GM15510 (cell line): ENCODE results near the gene GPD2.

ENCODE experiments used
- POLR2A ChIP-seq: IDR thresholded peaks from 3 replicates; pipeline ENCODE4 v1.6.1; 2011; ENCODE audit warnings: borderline replicate concordance; ENCODE audit not compliant: insufficient read length; ENCODE audit errors: extremely low read depth

Gene GPD2

DNA sequence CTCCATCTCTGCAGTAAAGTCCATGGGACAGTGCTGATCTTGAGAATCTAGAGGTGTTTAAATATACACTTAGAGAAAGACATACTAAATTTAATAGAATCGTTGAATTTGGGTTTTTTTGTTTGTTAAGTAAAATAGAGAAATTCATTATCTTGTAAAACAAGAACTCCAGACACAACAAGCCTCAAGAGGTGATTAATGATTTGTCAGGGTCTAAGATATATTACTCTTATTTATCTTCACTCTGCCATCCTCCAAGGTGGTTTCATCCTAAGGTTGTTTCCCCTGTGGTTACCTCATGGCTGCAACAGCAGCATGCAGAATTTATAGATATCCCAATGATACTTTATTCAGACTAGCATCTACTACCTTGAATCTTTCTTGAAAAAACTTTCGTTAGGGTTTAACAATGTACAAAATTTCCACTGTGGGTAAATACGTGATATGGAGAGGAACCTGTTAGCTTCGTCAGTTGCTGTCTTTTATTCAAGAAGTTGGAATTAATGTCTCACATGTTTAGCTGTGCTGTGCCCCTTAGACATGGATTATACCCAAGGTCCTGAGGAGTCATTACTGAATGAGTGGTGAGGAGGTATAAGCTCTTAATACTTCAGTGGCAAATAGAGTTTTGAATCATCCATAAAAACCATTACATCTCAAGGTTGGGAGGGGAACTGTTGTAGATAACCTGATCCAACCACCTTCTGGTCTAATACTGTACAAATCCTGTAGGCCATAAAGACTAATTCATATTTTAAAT lies 128.0 kb downstream of the GPD2 start:
- no peak for TF ChIP-seq POLR2A

- no peak for TF ChIP-seq POLR2A
These were observed 129.0 kb downstream of the GPD2 start for GRCh38 chr2:156565066-156565710.

DNA sequence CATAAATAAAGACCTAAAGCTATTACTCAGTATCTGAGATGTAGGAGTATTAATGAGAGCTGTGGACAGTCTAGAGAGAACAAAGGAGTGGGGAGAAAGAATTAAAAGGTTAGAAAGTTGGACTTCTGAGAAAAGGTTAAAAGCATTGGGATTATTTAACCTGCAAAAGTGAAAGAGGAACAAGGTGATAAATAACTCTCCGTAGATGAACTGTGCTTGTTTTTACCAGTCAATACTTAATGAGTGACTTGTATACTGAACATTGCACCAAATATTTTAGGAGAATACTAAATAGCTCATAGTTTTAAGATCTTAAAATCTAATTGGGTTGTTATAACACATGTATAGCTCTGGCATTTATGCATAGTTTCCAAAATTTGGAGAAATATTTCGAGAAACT lies 137.5 kb downstream of the GPD2 start:
- TF ChIP-seq POLR2A = no peak

DNA sequence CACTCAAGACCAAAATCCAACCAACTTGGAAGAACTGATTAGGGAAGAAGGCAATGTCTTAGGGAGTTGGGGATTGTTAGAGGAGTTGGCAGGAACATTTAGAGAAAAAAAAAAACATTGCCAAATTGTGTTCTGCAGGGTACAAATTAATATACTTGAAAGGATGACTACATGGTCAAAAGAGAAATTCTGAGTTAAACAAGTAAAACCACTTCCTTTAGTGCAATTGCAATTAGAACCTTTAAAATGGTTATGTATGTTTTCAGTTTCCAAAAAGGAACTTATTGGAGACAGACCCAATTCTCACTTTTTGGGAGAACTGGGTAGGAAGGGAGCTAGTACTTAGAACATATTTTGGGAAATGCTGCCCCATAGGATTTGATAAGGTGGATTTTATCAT lies 137.9 kb downstream of the GPD2 start:
- no peak for TF ChIP-seq POLR2A

GRCh38 chr2:156576005-156576404 lies 139.8 kb downstream of the GPD2 start:
- TF ChIP-seq POLR2A = no peak

GRCh38 chr2:156580501-156580900 lies 144.3 kb downstream of the GPD2 start:
- TF ChIP-seq POLR2A = no peak

- no peak for TF ChIP-seq POLR2A
These were observed 145.1 kb downstream of the GPD2 start for GRCh38 chr2:156581280-156581679.

- TF ChIP-seq POLR2A = no peak
These were observed 149.3 kb downstream of the GPD2 start for GRCh38 chr2:156585457-156585856.

DNA sequence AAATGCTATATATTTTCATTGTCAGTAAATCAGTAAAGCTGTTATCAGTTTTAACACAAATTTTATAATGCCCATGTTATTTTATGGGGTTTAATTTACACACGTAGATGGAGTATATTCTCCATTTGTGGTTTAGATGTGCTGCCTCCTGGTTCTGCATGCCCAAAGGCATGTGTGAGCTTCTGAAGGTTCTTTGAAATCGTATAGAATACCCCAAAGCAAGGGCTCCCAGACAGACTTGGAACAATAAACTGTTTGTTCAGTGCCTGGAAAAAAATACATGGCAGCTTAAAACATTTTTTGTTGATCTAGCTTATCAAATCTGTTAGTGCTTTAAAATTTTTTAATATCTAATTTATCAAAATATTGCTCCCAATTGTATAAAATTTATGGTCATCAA lies 150.4 kb downstream of the GPD2 start:
- TF ChIP-seq POLR2A = no peak

- TF ChIP-seq POLR2A = no peak
These were observed 153.4 kb downstream of the GPD2 start for GRCh38 chr2:156589381-156590079.

- no peak for TF ChIP-seq POLR2A
These were observed 154.0 kb downstream of the GPD2 start for GRCh38 chr2:156590085-156590739.

- TF ChIP-seq POLR2A = no peak
These were observed 156.8 kb downstream of the GPD2 start for GRCh38 chr2:156592809-156593593.

- no peak for TF ChIP-seq POLR2A
These were observed 157.4 kb downstream of the GPD2 start for GRCh38 chr2:156593594-156593921.

GRCh38 chr2:156598563-156598962 lies 162.4 kb downstream of the GPD2 start:
- no peak for TF ChIP-seq POLR2A
